Ascending aorta (tissue), 2 donors: Measurements from ENCODE around the gene SPACDR. TPM values are rescaled to one million over a fixed set of nuclear protein-coding genes. Genes with fewer than 3 reads are reported as not detected.

Source experiments
- DNase-seq, 2 donors: peaks; one replicate each; pipeline ENCODE4 v3.0.0-alpha.2; 2019; ENCODE audit warnings: low spot score in 2 of 2
- H3K27ac ChIP-seq, 2 donors: fragments of 200-600 bp; sonication (generic); one replicate each; pipeline ENCODE4 v1.5.1; 2016 to 2017; ENCODE audit warnings: mild to moderate bottlenecking in 1 of 2
- H3K27me3 ChIP-seq: fragments of 200-600 bp; sonication (generic); one replicate; pipeline ENCODE4 v1.5.1; 2017
- H3K36me3 ChIP-seq, 2 donors: fragments of 200-600 bp; sonication (generic); one replicate each; pipeline ENCODE4 v1.5.1; 2016
- H3K4me1 ChIP-seq, 2 donors: fragments of 200-600 bp; sonication (generic); one replicate each; pipeline ENCODE4 v1.5.1; 2016 to 2017; ENCODE audit warnings: mild to moderate bottlenecking in 1 of 2
- H3K4me3 ChIP-seq, 2 donors: fragments of 200-600 bp; sonication (generic); one replicate each; pipeline ENCODE4 v1.5.1; 2016 to 2017; ENCODE audit warnings: mild to moderate bottlenecking in 1 of 2
- H3K9me3 ChIP-seq, 2 donors: fragments of 200-600 bp; sonication (generic); one replicate each; pipeline ENCODE4 v1.5.1; 2016
- CTCF ChIP-seq, 3 experiments: fragments of 200-600 bp in 2 of 3; fragments of 450-650 bp in 1 of 3; sonication (generic) in 2 of 3; IDR thresholded peaks; one replicate each; pipeline ENCODE4 v1.5.1; 2016 to 2019; ENCODE audit warnings: antibody characterized with exemption in 3 of 3, mild to moderate bottlenecking in 1 of 3, moderate library complexity in 1 of 3
- intact Hi-C: fragments of 100-400 bp; cut with DNase I; formaldehyde crosslinking; loops from one replicate; pipeline ENCODE4 v1.15.1; 2023
- total RNA-seq: library from RNA; depleted of rRNA; stranded (reverse); fragments of >200 nt; gene quantifications from one replicate; pipeline ENCODE4 v1.1.0, GENCODE V29; 2016

The SPACDR gene
- total RNA-seq, 1 donor from 2014 or later: not detected

DNA sequence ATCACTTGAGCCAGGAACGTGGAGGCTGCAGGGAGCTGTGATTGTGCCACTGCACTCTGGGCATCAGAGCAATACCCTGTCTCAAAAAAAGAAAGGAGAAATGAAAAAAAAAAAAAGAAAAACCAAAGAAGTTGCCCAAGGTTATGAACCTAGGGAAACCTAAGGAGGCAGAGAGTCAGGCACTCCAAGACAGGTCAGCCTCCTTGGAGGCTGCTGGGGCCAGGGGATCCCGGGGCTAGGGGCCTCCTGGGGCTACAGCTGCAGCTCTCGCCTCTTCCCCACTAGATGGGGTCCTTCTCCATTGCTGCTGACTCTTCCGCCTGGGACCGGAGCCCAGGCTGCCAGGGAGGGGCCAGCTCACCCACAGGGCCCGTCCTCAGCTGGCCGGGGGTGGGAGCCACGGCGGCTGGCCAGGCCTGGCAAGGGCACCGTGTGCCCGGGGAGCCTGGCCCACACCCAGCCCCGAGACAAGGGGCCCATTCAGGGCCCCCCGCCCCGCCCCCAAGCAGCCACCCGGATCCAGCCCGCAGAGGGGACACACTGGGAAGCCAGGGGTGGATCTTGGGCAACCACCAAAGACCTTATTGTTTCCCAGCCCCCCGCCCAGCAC lies 1.7 kb upstream of the SPACDR start:
- Histone ChIP-seq H3K27ac (peak overlapping the region; percentile 55 to 67), H3K36me3 (peaks cover 24 to 27% of the 10 kb centered on the region in 2 donors), H3K4me3 (peak overlapping the region in 1 of 2 donors; percentile 38), H3K9me3 (no peaks in the 10 kb centered on the region), H3K4me1 (peaks cover 13 to 14% of the 10 kb centered on the region in 2 donors), H3K27me3 (no peaks in the 10 kb centered on the region)
- intact Hi-C loops: loop anchor here (5.0 kb wide), 5 partner anchors 146 to 261 kb away; partner anchors contain the start of genes GIGYF1, GNB2, MOSPD3 and POP7
- peak; percentile 58 to 89 (median 86) for TF ChIP-seq CTCF (IDR thresholded peaks at IDR 0.05)
- DNase-seq: peak in 1 of 2 donors; percentile 88

DNA sequence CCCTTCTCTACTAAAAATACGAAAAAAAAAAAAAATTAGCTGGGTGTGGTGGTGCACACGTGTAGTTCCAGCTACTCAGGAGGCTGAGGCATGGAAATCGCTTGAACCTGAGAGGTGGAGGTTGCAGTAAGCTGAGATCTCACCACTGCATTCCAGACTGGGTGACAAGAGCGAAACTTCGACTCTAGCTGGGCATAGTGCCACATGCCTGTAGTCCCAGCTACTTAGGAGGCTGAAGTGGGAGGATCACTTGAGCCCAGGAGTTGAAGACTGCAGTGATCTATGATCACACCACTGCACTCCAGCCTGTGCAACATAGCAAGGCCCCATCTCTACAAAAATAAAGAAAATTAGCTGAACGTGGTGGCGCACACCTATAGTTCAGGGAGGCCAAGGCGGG lies 1.2 kb upstream of the SPACDR start:
- peaks cover 19 to 25% of the 10 kb centered on the region in 2 donors for H3K36me3 ChIP-seq
- no peak for DNase-seq
- intact Hi-C loops: loop anchor here (5.0 kb wide), 5 partner anchors 147 to 262 kb away; partner anchors contain the start of genes GIGYF1, GNB2, MOSPD3 and POP7
- no peaks in the 10 kb centered on the region for H3K27me3 ChIP-seq
- no peaks in the 10 kb centered on the region for H3K9me3 ChIP-seq
- H3K4me3 ChIP-seq: peak overlapping the region in 1 of 2 donors; percentile 38
- H3K4me1 ChIP-seq: peaks cover 13 to 14% of the 10 kb centered on the region in 2 donors
- peak overlapping the region; percentile 55 to 67 for H3K27ac ChIP-seq
- no peak for TF ChIP-seq CTCF (IDR thresholded peaks at IDR 0.05)

DNA sequence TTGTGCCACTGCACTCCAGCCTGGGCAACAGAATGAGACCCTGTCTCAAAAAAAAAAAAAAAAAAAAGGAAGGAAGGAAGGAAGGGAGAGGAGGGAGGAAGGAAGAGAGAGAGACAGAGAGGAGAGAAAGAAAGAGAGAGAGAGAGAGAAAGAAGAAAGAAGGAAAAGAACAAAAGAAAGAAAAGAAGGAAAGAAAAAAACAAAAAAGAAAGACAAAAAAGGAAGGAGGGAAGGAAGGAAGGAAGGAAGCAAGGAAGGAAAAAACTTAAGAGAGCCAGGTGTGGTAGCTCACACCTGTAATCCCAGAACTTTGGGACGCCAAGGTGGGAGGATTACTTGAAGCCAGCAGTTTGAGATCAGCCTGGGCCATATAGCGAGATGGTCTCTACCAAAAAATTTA lies 731 bp upstream of the SPACDR start:
- Histone ChIP-seq H3K36me3 (peaks cover 19 to 20% of the 10 kb centered on the region in 2 donors), H3K9me3 (no peaks in the 10 kb centered on the region), H3K4me3 (no peak overlapping the region), H3K4me1 (peaks cover 13 to 14% of the 10 kb centered on the region in 2 donors), H3K27me3 (no peaks in the 10 kb centered on the region), H3K27ac (no peak overlapping the region)
- intact Hi-C loops: loop anchor here (5.0 kb wide), 5 partner anchors 148 to 263 kb away; partner anchors contain the start of genes GIGYF1, GNB2, MOSPD3 and POP7
- DNase-seq: no peak
- no peak for TF ChIP-seq CTCF (IDR thresholded peaks at IDR 0.05)

DNA sequence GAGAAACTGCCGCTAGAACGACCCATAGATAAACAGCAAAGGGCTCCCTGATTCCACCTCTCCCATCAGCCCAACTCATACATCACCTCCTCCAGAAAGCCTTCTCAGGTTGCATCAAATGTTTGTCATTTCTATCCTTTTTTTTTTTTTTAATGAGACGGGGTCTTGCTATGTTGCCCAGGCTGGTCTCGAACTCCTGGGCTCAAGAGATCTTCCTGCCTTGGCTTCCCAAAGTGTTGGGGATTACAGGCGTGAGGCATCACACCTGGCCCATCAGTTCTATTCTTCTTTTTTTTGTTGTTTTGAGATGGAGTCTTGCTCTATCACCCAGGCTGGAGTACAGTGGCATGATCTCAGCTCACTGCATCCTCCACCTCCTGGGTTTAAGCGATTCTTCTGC lies 7.0 kb downstream of the SPACDR start:
- Histone ChIP-seq H3K27ac (no peak overlapping the region), H3K36me3 (no peaks in the 10 kb centered on the region), H3K27me3 (no peaks in the 10 kb centered on the region), H3K9me3 (no peaks in the 10 kb centered on the region), H3K4me3 (no peak overlapping the region), H3K4me1 (no peaks in the 10 kb centered on the region)
- no peak for TF ChIP-seq CTCF (IDR thresholded peaks at IDR 0.05)
- no peak for DNase-seq
- intact Hi-C loops: no loop called here

- no peaks in the 10 kb centered on the region for H3K36me3 ChIP-seq
- DNase-seq: no peak
- H3K4me3 ChIP-seq: no peak overlapping the region
- intact Hi-C loops: no loop called here
- no peaks in the 10 kb centered on the region for H3K4me1 ChIP-seq
- H3K27ac ChIP-seq: no peak overlapping the region
- no peak for TF ChIP-seq CTCF (IDR thresholded peaks at IDR 0.05)
- H3K27me3 ChIP-seq: no peaks in the 10 kb centered on the region
- no peaks in the 10 kb centered on the region for H3K9me3 ChIP-seq
Measured at GRCh38 chr7:100456562-100456961, 7.5 kb downstream of the SPACDR start.
